H9 (cell line): ENCODE data around the gene ITIH4. TPM values are rescaled to one million over a fixed set of nuclear protein-coding genes. Genes with fewer than 3 reads are reported as not detected.

ENCODE experiments used
- DNase-seq: peaks from one replicate; pipeline ENCODE4 v3.0.0-alpha.2; 2017
- H2AFZ ChIP-seq: one replicate; pipeline ENCODE4 v1.6.1; 2013; ENCODE audit warnings: mild to moderate bottlenecking, low read length, control low read depth, moderate library complexity
- H2AK5ac ChIP-seq: 2 replicates; pipeline ENCODE4 v1.6.1; 2013; ENCODE audit warnings: low read length, control low read depth, mixed read lengths; ENCODE audit not compliant: insufficient read length
- H2BK120ac ChIP-seq: one replicate; pipeline ENCODE4 v1.6.1; 2013; ENCODE audit warnings: low read depth, mild to moderate bottlenecking, low read length, control low read depth, inconsistent platforms; ENCODE audit not compliant: poor library complexity, severe bottlenecking
- H2BK12ac ChIP-seq: 2 replicates; pipeline ENCODE4 v1.6.1; 2013; ENCODE audit warnings: low read length, control low read depth, mixed read lengths, low read depth; ENCODE audit not compliant: insufficient read length
- H2BK15ac ChIP-seq: 2 replicates; pipeline ENCODE4 v1.6.1; 2013; ENCODE audit warnings: low read depth, low read length, control low read depth
- H2BK20ac ChIP-seq: one replicate; pipeline ENCODE4 v1.6.1; 2013; ENCODE audit warnings: low read depth, mild to moderate bottlenecking, low read length, control low read depth, inconsistent platforms; ENCODE audit not compliant: poor library complexity, severe bottlenecking
- H2BK5ac ChIP-seq: 2 replicates; pipeline ENCODE4 v1.6.1; 2013; ENCODE audit warnings: low read length, control low read depth, mixed read lengths; ENCODE audit not compliant: insufficient read length
- H3K14ac ChIP-seq: 2 replicates; pipeline ENCODE4 v1.6.1; 2013; ENCODE audit warnings: low read length, control low read depth; ENCODE audit not compliant: insufficient read depth
- H3K18ac ChIP-seq: 2 replicates; pipeline ENCODE4 v1.6.1; 2013; ENCODE audit warnings: low read depth, mild to moderate bottlenecking, mixed read lengths, low read length, control low read depth; ENCODE audit not compliant: insufficient read length
- H3K23ac ChIP-seq: 2 replicates; pipeline ENCODE4 v1.6.1; 2013; ENCODE audit warnings: low read length, control low read depth, mixed read lengths, low read depth; ENCODE audit not compliant: insufficient read length
- H3K23me2 ChIP-seq: 2 replicates; pipeline ENCODE4 v1.6.1; 2013; ENCODE audit warnings: low read depth, mild to moderate bottlenecking, mixed read lengths, low read length, control low read depth; ENCODE audit not compliant: insufficient read length, poor library complexity, severe bottlenecking
- H3K27ac ChIP-seq: 2 replicates; pipeline ENCODE4 v1.5.1; 2013; ENCODE audit warnings: low read length, control low read depth, mixed read lengths, low read depth; ENCODE audit not compliant: insufficient read length
- H3K27me3 ChIP-seq: 2 replicates; pipeline ENCODE4 v1.6.1; 2013; ENCODE audit warnings: low read length, control low read depth, inconsistent platforms; ENCODE audit not compliant: insufficient read depth
- H3K4ac ChIP-seq: 2 replicates; pipeline ENCODE4 v1.6.1; 2013; ENCODE audit warnings: low read depth, mild to moderate bottlenecking, control low read depth, inconsistent platforms, low read length, moderate library complexity
- H3K4me1 ChIP-seq: 2 replicates; pipeline ENCODE4 v1.6.1; 2013; ENCODE audit warnings: low read length, control low read depth, inconsistent platforms; ENCODE audit not compliant: insufficient read depth
- H3K4me2 ChIP-seq: 2 replicates; pipeline ENCODE4 v1.6.1; 2013; ENCODE audit warnings: low read length, control low read depth, mixed read lengths; ENCODE audit not compliant: insufficient read length, insufficient read depth
- H3K56ac ChIP-seq: 2 replicates; pipeline ENCODE4 v1.6.1; 2013; ENCODE audit warnings: low read depth, mild to moderate bottlenecking, mixed read lengths, low read length, control low read depth; ENCODE audit not compliant: insufficient read length
- H3K79me1 ChIP-seq: 2 replicates; pipeline ENCODE4 v1.6.1; 2013; ENCODE audit warnings: low read depth, mild to moderate bottlenecking, moderate library complexity, low read length, control low read depth, inconsistent platforms; ENCODE audit not compliant: insufficient read depth, poor library complexity, severe bottlenecking
- H3K79me2 ChIP-seq: 2 replicates; pipeline ENCODE4 v1.6.1; 2013; ENCODE audit warnings: low read length, control low read depth, inconsistent platforms; ENCODE audit not compliant: insufficient read depth
- H3K9ac ChIP-seq: 2 replicates; pipeline ENCODE4 v1.6.1; 2013; ENCODE audit warnings: low read length, control low read depth, mixed read lengths; ENCODE audit not compliant: insufficient read length; ENCODE audit errors: extremely low read depth
- H3K9me3 ChIP-seq: one replicate; pipeline ENCODE4 v1.6.1; 2013; ENCODE audit warnings: low read depth, low read length, inconsistent platforms; ENCODE audit not compliant: control insufficient read depth
- H3T11ph ChIP-seq: one replicate; pipeline ENCODE4 v1.6.1; 2013; ENCODE audit warnings: mild to moderate bottlenecking, low read length, control low read depth, inconsistent platforms
- H4K20me1 ChIP-seq: one replicate; pipeline ENCODE4 v1.6.1; 2013; ENCODE audit not compliant: control insufficient read depth, insufficient read length, insufficient read depth
- H4K5ac ChIP-seq: 2 replicates; pipeline ENCODE4 v1.6.1; 2013; ENCODE audit warnings: low read depth, mild to moderate bottlenecking, mixed read lengths, low read length, control low read depth; ENCODE audit not compliant: insufficient read length
- H4K8ac ChIP-seq: replicated peaks from 2 replicates; pipeline ENCODE4 v1.6.1; 2013; ENCODE audit warnings: low read length, control low read depth, mixed read lengths, low read depth; ENCODE audit not compliant: insufficient read length
- H4K91ac ChIP-seq: 2 replicates; pipeline ENCODE4 v1.6.1; 2013; ENCODE audit warnings: low read depth, mild to moderate bottlenecking, moderate library complexity, mixed read lengths, low read length, control low read depth; ENCODE audit not compliant: insufficient read length
- H3K27ac Mint-ChIP-seq, 3 experiments: 2 replicates in 2 of 3; 3 replicates in 1 of 3; pipeline ENCODE4 v1.8.0; 2020 to 2021; ENCODE audit warnings: mixed read lengths in 3 of 3, mild to moderate bottlenecking in 1 of 3, moderate library complexity in 1 of 3
- H3K27me3 Mint-ChIP-seq: 2 replicates; pipeline ENCODE4 v1.8.0; 2021; ENCODE audit warnings: low read depth, mild to moderate bottlenecking, moderate library complexity, mixed read lengths
- H3K36me3 Mint-ChIP-seq, 3 experiments: 2 replicates in 2 of 3; 3 replicates in 1 of 3; pipeline ENCODE4 v1.8.0; 2020 to 2021; ENCODE audit warnings: low read depth in 3 of 3, mixed read lengths in 3 of 3; ENCODE audit not compliant: insufficient read depth in 1 of 3
- H3K4me1 Mint-ChIP-seq, 2 experiments: 2 replicates each; pipeline ENCODE4 v1.8.0; 2020; ENCODE audit warnings: mixed read lengths in 2 of 2
- H3K4me3 Mint-ChIP-seq, 2 experiments: 2 replicates in 1 of 2; 3 replicates in 1 of 2; pipeline ENCODE4 v1.8.0; 2020 to 2021; ENCODE audit warnings: mild to moderate bottlenecking in 2 of 2, mixed read lengths in 2 of 2, moderate library complexity in 1 of 2
- H3K9me3 Mint-ChIP-seq, 2 experiments: 2 replicates in 1 of 2; 3 replicates in 1 of 2; pipeline ENCODE4 v1.8.0; 2020; ENCODE audit warnings: mild to moderate bottlenecking in 2 of 2, mixed read lengths in 2 of 2, moderate library complexity in 1 of 2
- CTCF ChIP-seq: fragments of 200-600 bp; sonication (generic); conservative IDR thresholded peaks from 3 replicates; pipeline ENCODE4 v1.8.0; 2021; ENCODE audit warnings: antibody characterized with exemption, mild to moderate bottlenecking
- WGBS: extraction: QIAGEN DNeasy Blood & Tissue Kit; methylation state at CpG from one replicate; pipeline ENCODE4 v1.1.7; 2013; ENCODE audit warnings: missing lambda C conversion rate, low lambda C conversion rate, mixed read lengths; ENCODE audit not compliant: insufficient read length; ENCODE audit errors: extremely low coverage; 5-methylcytosine and 5-hydroxymethylcytosine counted together
- total RNA-seq: library from RNA; stranded (reverse); gene quantifications from 2 replicates; pipeline ENCODE4 v1.2.1, GENCODE V29; 2021

Gene ITIH4
- total RNA-seq, 1 experiment from 2014 or later: 3.0 TPM

GRCh38 chr3:52872245-52872644 lies 41.8 kb upstream of the ITIH4 start:
- H3K56ac ChIP-seq: no peak overlapping the region
- H3K27ac ChIP-seq: no peak overlapping the region
- H2BK20ac ChIP-seq: no peak overlapping the region
- H3T11ph ChIP-seq: no peak overlapping the region
- TF ChIP-seq CTCF: no peak
- H3K4me1 ChIP-seq: no peaks in the 10 kb centered on the region; the same call in 1 of the 2 replicates
- no peak overlapping the region for H2BK15ac ChIP-seq
- H3K4me1 Mint-ChIP-seq: peaks cover 18 to 24% of the 10 kb centered on the region in 2 experiments
- no peaks in the 10 kb centered on the region for H3K79me1 ChIP-seq
- no peak for DNase-seq
- H3K27ac Mint-ChIP-seq: no peak overlapping the region; a peak in 1 of 7 replicates
- no peaks in the 10 kb centered on the region for H3K9me3 ChIP-seq
- H3K4ac ChIP-seq: no peak overlapping the region
- no peak overlapping the region for H3K4me3 Mint-ChIP-seq
- no peak overlapping the region for H3K18ac ChIP-seq
- H2AK5ac ChIP-seq: no peak overlapping the region
- no peaks in the 10 kb centered on the region for H4K20me1 ChIP-seq
- H2AFZ ChIP-seq: no peak overlapping the region
- no CpG with 5 or more reads among the region's 3 CpGs for WGBS
- H3K4me2 ChIP-seq: no peak overlapping the region
- H2BK120ac ChIP-seq: no peak overlapping the region
- H4K5ac ChIP-seq: no peak overlapping the region
- no peak overlapping the region for H3K9ac ChIP-seq
- no peak overlapping the region for H2BK12ac ChIP-seq
- no peaks in the 10 kb centered on the region for H3K23me2 ChIP-seq
- no peak overlapping the region for H3K23ac ChIP-seq
- no peak overlapping the region for H4K91ac ChIP-seq
- no peak overlapping the region for H4K8ac ChIP-seq
- peaks cover 3% of the 10 kb centered on the region; the same call in 1 of the 2 replicates for H3K79me2 ChIP-seq
- H3K27me3 Mint-ChIP-seq: no peaks in the 10 kb centered on the region
- no peaks in the 10 kb centered on the region for H3K36me3 Mint-ChIP-seq
- no peaks in the 10 kb centered on the region for H3K9me3 Mint-ChIP-seq
- H3K27me3 ChIP-seq: no peaks in the 10 kb centered on the region
- H3K14ac ChIP-seq: no peak overlapping the region
- no peak overlapping the region for H2BK5ac ChIP-seq
